Iris pigment epithelial cell (primary cell): ENCODE results near the gene MEPE.
A peak's percentile ranks its signal among the peaks of the same experiment; 100 is the strongest.

Source experiments
- DNase-seq: peaks from one replicate; pipeline ENCODE4 v3.0.0-alpha.2; 2011; ENCODE audit warnings: low read depth

The MEPE gene

DNA sequence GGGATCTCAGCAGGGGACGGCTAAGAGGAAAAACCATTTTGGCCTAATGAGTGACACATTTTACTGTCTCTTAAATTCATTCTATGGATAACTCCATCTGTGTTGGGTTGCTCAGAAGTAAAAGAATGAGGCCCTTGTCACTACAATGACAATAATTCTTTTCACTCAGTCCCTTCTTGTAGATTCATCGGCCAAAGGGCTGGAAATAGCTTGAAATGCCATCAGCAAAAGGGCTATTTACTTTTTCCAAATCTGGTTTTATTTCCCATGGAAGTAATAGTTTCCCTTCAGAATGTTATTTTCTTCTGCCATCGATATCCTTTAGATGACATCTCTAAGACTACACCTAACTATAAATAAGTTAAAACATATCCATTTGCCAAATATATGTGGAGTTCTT lies 7.4 kb downstream of the MEPE start:
- DNase-seq, result no peak

DNA sequence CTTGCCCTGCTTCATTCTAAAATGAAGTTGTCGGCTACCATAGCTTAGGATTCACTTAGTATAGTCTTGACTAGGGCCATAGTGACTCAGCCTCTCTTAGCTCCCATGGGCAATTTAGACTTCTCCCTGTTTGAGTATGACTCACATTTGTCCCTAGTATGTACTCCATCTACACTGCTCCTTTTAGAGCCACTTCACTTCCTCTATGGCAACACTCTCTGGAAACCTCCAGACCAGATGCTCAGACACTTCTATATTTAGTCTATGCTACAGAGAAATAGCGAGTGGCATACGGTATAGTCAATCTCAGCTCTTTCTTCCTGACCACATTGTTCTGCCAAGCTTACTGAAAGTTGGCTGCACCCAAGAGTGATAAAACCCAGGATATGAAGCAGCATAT lies 11.2 kb downstream of the MEPE start:
- peak; percentile 90 for DNase-seq

DNA sequence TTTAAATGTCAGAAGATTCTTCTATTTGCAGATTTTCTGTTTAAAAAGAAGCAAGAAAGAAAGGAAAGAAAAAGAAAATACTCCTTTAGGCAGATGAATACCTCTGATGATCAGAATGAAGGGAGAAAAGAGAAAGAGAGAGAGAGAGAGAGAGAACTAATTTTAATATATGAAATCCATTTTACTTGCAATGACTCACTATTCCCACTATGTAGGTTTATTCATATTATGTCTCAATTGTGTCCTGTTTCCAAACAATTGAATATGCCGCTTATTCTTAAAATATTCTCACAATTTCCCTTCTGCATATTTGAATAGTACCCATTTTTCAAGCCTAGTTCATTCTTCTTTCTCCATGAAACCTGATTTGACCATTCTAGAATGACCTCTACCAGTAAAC lies 11.7 kb downstream of the MEPE start:
- DNase-seq, result peak; percentile 54

DNA sequence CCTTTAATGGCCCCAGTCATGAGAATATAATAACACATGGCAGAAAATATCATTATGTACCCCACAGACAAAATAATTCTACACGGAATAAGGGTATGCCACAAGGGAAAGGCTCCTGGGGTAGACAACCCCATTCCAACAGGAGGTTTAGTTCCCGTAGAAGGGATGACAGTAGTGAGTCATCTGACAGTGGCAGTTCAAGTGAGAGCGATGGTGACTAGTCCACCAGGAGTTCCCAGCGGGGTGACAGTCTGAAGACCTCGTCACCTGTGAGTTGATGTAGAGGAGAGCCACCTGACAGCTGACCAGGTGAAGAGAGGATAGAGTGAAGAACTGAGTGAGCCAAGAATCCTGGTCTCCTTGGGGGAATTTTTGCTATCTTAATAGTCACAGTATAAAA lies 13.5 kb downstream of the MEPE start:
- no peak for DNase-seq

DNA sequence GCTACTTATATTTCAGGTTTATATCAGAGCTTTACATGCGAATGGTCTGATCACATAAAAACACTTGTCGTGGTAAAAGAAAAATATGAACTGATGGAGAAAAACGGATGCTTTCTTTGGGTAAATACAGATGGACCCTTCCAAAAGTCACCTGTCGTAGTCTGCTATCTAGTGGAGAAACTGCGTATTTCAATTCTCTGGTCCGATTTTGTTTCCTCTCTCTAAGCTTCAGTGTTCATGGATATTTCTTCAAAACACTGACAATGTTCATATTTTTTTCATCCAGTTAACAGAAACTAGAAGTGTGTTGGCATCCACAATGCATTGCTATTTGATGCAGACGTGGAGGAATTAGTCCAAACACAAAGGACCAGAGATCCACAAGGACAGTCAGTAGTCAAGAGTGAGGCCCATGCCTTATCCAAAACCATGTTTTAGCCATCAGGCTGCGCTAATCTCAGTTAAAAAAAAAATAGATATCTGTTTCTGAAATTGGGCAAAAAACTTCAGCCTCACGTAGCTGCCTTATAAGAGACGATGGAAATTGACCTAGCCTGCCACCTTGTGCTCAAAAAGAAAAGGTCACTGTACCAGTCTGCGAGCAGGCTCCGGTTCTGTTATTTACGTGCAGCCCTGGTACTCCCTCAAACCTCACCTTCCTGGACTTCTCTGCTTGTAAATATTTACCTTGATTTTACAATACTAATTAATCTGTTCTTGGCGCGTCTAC lies 16.0 kb downstream of the MEPE start:
- peak; percentile 77 for DNase-seq

DNA sequence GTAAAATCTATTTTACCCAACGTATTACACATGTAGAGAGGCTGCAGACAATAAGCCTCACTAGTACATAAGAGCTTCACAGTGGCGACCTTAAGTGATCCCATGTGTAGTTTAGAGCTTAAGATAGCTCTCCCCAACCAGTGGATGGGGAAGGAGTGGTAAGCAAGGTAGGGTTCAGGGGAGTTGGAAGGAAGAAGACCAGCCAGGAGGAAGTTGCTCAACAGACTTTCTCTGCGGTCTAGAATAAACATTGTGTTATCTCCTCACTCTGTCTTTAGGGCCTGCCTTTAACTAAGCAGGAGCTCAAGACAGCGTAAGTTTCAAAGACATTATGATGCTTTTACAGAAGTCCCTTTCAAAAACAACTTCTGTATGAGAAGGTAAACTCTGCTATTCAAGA lies 16.8 kb downstream of the MEPE start:
- peak; percentile 82 for DNase-seq

DNA sequence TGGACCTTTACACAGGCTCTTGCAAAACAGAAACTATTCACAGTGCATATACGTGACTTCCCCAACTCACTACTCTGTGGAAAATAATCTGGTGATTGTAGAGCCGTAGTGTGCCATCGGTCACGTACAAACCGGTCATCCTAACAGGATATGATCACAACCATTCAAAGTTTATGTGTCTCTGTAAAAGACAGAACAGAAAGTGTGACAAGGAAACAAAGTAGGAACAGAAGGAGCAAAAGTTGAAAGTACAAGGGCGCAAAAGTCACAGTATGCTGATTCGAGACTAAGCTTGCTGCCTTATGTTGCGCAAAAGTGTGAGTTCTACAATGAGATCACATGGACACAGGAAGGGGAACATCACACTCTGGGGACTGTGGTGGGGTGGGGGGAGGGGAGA lies 18.6 kb downstream of the MEPE start:
- DNase-seq, result no peak

DNA sequence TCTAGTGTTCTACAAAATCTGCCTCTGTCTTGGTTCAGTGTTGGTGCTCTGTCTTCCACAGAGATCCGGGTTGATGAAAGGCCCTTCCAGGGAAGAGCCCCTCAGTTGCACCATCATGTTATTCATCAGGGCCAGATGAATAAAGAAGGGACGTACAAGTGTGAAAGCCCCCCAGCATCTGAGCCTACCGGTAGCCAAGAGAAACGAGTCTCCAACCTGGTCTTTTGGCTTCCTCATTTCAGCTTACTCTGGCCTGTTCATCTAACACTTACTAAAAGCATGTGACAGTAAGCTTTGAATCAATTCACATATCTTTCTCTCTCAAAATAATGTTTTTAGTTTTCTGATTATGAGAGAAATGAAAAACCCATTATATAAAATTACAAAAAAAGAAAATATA lies 19.2 kb downstream of the MEPE start:
- no peak for DNase-seq

DNA sequence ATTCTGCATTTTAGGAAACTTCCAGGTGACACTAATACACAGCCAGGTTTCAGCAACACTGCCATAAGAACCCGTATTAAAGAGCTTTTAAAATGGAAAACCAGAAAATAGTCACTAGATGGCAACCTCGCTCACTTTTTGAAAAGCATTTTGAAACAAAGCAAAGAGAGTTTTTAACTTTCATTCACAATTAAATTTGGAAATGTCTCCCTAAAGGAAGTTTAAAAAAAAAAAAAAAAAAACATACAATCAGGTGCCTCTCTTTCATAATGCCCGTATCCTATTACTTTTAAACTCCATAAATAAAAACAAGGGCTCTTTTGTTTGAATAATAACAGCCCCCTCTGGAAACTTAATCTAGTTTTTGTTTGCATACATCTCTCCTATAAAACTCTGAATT lies 20.3 kb downstream of the MEPE start:
- DNase-seq, result peak; percentile 57

DNA sequence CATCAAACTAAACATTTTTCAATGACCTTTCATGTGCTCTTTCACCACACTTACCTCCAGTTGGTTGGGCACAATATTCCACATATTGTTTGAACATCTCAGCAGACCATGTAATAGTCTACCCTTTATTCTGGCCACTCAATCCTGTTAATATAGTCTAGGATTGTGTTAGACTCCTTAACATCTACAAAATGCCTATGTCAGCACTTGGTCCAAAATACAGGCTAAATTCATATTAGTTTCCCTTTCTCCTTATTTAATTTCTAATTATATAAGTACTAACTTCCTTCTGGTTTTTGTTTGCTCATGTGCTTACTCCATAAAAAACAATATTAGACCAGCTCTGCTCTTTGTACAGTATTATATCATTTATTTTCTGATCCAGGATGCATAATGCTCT lies 21.1 kb downstream of the MEPE start:
- no peak for DNase-seq

DNA sequence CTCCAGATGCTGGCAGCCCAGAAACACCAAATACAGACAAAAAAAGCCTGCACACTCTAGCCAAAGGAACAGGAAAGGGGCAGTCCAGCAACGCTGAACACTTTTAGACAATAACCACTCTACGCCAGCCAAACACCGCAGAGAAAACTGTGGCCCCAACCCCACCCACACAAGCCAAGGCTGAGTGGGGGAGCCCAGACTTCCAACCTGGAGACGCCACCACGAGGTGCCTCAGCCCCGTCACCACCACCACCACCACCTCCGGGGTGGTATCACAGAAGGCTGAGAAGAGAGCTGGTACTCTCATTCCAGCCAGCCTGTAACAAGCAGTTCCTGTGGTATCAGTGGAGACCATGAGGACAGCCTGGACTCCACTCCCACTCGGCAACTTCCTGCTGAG lies 22.8 kb downstream of the MEPE start:
- no peak for DNase-seq

DNA sequence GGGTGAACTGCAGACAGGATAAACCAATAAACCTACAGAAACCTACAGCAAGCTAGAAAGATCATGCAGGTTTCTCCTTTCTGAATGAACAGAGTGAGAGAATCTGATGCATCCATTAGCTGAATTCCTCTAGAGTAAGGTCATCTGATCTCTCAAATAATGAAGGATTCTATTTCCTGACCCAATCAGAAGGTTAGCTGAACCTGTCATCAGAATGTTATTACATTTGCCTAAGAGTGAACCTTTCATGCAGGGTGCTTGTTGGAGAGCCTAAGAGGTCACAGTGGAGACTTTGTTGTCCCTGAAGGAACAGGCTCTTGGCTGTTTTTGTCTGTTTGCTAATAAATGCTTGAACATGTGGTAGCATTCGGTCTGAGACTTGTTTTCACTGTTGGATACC lies 24.0 kb downstream of the MEPE start:
- DNase-seq, result peak; percentile 31

DNA sequence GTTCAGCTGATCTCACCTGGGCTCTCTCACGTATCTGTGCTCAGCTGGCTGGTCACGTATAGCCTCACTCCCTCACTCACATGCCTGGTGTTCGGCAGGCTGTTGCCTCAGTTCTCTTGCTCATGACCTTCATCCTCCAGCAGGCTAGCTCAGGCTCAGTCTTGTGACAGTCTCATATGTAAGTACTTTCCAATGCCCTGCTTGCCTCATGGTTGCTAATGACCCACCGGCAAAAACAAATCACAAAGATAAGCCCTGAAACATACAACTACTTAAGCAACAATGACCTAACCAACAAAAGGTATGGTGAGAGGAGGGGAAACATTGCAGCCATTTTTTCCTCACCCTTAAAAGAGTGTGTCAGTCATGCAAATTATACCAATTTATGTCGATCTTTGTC lies 25.0 kb downstream of the MEPE start:
- no peak for DNase-seq

DNA sequence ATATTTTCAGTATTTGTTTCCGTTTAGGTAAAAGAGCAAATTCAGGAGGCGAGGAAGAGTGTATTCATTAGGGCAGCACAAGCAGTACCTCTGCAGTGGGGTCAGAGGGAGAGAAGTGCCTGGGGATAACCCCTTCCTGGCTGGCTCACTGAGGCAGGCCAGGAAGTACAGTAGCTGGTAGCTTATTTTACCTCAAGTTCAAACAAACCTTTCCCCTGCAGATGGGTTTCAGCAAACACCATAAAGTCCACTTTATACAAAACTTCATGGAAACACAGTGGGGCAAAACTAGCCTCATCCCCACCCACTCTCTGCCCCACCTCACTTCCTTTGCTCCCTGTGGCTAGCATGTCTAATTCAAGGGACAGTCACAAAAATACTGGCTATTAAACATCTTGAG lies 29.5 kb downstream of the MEPE start:
- DNase-seq, result no peak

DNA sequence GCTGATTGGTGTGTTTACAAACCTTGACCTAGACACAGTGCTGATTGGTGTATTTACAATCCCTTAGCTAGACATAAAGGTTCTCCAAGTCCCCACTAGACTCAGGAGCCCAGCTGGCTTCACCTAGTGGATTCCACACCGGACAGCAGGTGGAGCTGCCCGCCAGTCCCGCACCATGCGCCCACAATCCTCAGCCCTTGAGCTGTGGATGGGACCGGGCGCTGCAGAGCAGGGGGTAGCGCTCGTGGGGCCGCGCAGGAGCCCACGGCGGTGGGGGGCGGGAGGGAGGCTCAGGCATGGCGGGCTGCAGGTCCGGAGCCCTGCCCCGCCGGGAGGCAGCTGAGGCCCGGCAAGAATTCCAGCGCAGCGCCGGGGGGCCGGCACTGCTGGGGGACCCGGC lies 30.7 kb downstream of the MEPE start:
- no peak for DNase-seq

DNA sequence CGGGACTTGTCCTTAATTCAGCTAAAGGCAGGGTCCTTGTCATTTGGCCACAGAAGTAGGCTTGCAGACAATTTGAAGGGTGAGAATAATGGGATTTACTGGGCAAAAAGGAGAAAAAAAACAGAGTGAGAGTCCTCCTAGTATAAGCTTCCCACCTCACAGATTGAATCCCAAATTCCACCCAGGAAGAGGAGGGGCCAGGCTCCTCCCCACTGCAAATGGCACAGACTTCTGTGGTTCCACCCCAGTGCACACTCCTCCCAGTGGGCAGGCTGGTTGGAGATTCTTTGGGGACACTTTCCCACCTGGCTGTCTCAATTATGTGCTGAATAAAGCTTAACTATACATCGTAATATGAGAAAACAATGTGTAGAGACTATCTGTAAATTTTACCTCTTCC lies 31.6 kb downstream of the MEPE start:
- DNase-seq, result no peak

DNA sequence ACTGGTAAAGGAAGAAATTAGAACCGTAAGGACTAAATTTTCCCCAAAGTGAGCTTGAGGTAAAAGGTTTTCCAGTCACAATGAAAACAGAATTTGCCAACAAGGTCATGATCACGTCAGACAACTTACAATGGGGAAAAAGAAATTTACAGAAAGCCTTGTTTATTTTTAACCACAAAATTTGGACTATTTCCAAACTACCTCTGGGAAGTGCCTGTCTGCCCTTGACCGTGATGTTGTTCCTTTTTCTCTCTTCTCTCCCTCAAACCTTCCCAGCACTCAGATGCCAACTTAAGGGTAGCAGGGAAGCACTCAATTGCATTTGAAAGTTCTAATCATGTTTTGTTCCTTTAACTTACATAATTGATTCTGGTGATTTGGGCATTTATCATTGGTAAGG lies 32.5 kb downstream of the MEPE start:
- peak; percentile 40 for DNase-seq

DNA sequence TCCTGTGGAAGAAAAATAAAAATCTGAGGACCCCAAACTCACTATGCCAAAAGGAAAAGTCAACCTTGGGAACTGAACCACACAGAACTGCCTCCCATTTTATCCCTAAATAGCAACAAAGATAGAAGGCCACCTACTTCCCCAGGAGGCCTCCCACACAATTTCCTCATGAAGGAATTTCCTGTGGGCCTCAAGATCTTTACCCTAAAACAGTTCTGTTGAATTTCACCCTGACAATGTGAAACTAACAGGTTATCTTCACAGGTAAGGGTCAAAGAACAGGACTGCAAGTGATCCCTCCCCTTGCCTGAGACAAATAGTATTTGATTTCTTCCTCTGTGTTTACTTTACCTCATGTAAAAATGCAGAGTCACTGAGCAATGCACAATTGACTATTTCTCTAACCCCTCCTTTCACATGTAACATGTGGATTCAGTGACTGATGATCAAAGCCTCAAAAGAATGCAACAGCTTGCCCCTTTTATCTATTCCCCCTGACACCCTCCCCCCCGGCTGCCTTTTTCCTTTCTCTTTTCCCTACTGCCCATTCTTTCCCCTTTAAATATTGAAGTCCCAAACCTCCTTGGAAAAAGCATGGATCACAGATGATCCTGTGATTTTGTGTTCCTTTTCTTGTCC lies 33.3 kb downstream of the MEPE start:
- peak; percentile 72 for DNase-seq

DNA sequence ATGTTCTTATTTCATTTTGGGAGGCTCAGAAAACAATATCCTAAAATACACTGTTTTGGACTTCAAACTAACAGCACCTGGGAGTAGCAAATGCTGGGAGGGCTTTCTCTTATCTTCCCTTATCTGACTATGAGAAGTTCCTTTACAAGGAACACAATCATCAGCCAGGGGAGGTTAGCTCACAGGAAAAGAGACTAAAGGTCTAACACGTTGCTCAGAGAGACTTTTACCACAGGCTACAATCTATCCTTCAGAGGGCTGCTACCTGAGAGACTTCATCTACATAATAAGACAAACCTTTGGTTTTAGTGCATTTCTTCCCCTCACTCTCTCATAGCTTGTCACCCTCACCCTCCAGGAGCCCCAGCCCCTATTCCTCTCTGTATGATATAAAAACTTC lies 35.8 kb downstream of the MEPE start:
- no peak for DNase-seq

DNA sequence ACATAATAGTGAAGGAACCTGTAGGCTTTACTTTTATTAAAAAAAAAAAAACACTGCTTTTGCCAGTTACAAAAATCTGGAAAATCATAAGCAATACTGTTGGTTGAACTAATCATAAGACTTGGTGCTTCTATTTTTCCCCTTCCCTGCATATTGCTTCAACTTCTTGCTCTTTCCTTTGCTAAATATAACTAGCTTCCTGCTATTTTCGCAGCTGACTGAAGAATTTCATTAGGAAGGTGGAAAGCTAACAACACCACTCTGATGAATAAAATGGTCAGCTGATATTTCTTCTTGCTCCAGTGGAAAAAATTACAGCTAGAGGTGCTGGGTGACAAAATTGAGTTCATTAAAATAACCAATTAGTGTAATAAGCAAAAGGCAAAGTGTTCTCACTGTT lies 39.3 kb downstream of the MEPE start:
- DNase-seq, result no peak

DNA sequence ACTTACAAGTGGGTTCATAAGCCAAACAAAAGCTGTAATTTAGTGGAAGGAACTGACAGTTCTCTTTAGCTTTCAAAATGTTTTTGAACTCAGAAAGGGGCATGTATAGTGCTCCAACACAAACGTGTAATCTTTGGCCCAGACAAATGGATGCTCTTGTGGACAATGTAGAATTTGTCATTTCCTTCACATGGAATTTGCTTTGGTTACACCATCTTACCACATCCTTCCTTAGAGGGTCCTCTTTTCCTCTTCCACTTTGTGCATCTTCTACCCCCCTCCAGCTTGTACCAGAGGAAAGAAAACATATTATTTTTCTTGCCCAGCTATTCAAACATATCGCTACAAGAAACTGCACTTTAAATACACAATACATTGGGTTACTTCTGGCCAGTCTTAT lies 42.4 kb downstream of the MEPE start:
- DNase-seq, result no peak

DNA sequence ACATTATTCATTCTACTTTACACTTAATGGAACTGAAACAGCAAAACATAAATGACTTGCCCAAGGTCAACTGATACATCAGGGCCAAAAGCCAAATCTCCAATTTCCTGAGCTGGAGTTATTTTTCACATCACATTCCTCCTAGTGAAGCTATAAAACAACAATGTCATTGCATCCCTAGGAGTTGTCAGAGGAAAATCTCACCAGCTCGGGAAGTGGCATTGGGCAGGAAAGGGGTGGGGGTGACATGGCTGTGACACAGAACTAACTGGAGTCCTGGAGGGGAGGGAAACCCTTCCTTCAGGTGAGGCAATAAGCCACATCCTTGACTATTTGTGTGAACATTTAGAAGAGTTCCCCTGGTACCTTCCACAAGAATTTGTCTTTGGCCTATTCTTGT lies 47.3 kb downstream of the MEPE start:
- no peak for DNase-seq

DNA sequence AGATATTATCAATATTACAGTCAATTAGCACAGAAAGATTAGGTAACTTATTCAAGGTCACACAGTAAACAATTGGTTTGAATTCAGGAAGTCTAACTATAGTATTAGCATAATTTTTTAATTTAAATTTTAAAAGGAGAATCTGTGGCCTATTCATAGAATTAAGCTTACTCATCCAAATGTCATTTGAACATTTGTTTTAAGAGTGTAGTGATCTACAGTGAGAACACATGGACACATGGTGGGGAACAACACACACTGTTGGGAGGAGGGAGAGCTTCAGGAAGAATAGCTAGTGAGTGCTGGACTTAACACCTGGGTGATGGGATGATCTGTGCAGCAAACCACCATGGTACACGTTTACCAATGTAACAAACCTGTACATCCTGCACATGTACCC lies 48.3 kb downstream of the MEPE start:
- peak; percentile 30 for DNase-seq

DNA sequence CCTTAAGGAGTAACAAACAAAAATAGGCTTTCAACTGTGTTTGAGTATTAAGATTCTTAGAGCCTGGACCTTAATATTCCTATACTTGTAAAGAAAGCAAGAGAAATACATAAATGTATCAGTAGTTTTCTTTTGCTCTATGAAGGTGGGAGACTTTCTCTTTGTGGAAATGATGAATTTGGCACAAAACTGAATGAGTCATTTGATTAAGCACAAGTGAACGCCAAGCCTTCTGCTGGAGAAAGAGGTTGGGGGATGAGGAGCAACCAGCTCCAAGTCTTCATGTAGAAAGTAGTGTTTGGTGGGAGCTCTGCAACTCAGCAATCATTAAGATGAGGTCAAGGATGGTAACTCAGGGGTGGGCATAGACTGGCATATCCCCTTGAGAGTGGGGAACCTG lies 49.6 kb downstream of the MEPE start:
- DNase-seq, result peak; percentile 72
